Medulla oblongata (tissue), 1 donor: Measurements from ENCODE around the gene NRXN3.

Experiments used
- DNase-seq: peaks from one replicate; pipeline ENCODE4 v3.0.0-alpha.2; 2015; ENCODE audit errors: extremely low spot score

NRXN3 gene

GRCh38 chr14:78319887-78320635, 149.9 kb downstream of the NRXN3 start:
- no peak for DNase-seq

GRCh38 chr14:78324353-78324752, 154.2 kb downstream of the NRXN3 start:
- DNase-seq: no peak

- DNase-seq: no peak
These were observed 155.7 kb downstream of the NRXN3 start for GRCh38 chr14:78325911-78326310.

- no peak for DNase-seq
These were observed 157.5 kb downstream of the NRXN3 start for GRCh38 chr14:78327426-78328221.

GRCh38 chr14:78329371-78329770, 159.2 kb downstream of the NRXN3 start:
- no peak for DNase-seq

- DNase-seq: no peak
These were observed 165.4 kb downstream of the NRXN3 start for GRCh38 chr14:78335531-78335930.

- DNase-seq: no peak
These were observed 170.1 kb downstream of the NRXN3 start for GRCh38 chr14:78340250-78340649.

GRCh38 chr14:78341827-78342389, 171.7 kb downstream of the NRXN3 start:
- DNase-seq: no peak

GRCh38 chr14:78342879-78343278, 172.7 kb downstream of the NRXN3 start:
- no peak for DNase-seq

- DNase-seq: no peak
These were observed 174.1 kb downstream of the NRXN3 start for GRCh38 chr14:78344290-78344689.

- DNase-seq: no peak
These were observed 175.1 kb downstream of the NRXN3 start for GRCh38 chr14:78345131-78345744.

- DNase-seq: no peak
These were observed 176.6 kb downstream of the NRXN3 start for GRCh38 chr14:78346747-78347146.

- DNase-seq: no peak
These were observed 184.9 kb downstream of the NRXN3 start for GRCh38 chr14:78355109-78355508.

GRCh38 chr14:78356391-78356790, 186.2 kb downstream of the NRXN3 start:
- peak; percentile 42 for DNase-seq

- peak; percentile 85 for DNase-seq
These were observed 188.4 kb downstream of the NRXN3 start for GRCh38 chr14:78358591-78358990.

GRCh38 chr14:78359581-78359980, 189.4 kb downstream of the NRXN3 start:
- no peak for DNase-seq

GRCh38 chr14:78363008-78363407, 192.8 kb downstream of the NRXN3 start:
- no peak for DNase-seq

- DNase-seq: no peak
These were observed 197.2 kb downstream of the NRXN3 start for GRCh38 chr14:78367355-78367754.

GRCh38 chr14:78383060-78383459, 212.9 kb downstream of the NRXN3 start:
- DNase-seq: no peak

GRCh38 chr14:78398216-78398615, 228.0 kb downstream of the NRXN3 start:
- DNase-seq: no peak

GRCh38 chr14:78399316-78399889, 229.2 kb downstream of the NRXN3 start:
- no peak for DNase-seq

GRCh38 chr14:78401866-78402265, 231.7 kb downstream of the NRXN3 start:
- DNase-seq: no peak
